ENCODE measurements around the gene FZD8.

The FZD8 gene

GRCh38 chr10:35659456-35659855 is 17.4 kb upstream of the FZD8 start:
- DNase-seq = no peak
- H3K36me3 ChIP-seq = no peaks in the 10 kb centered on the region
- no peaks in the 10 kb centered on the region for H3K4me1 ChIP-seq
- H3K27me3 ChIP-seq = no peaks in the 10 kb centered on the region
- no peak for TF ChIP-seq CTCF (IDR thresholded peaks at IDR 0.05; ENCODE audit: low read depth, low read length)
- no peak overlapping the region for H3K4me3 ChIP-seq (ENCODE audit: low read depth, low read length)
- no peaks in the 10 kb centered on the region for H3K9me3 ChIP-seq

GRCh38 chr10:35657621-35658020 is 15.5 kb upstream of the FZD8 start:
- no peak for TF ChIP-seq CTCF (IDR thresholded peaks at IDR 0.05; ENCODE audit: low read depth, low read length)
- Histone ChIP-seq H3K27me3 (no peaks in the 10 kb centered on the region), H3K4me3 (ENCODE audit: low read depth, low read length) (no peak overlapping the region), H3K9me3 (no peaks in the 10 kb centered on the region), H3K4me1 (no peaks in the 10 kb centered on the region), H3K36me3 (no peaks in the 10 kb centered on the region)
- DNase-seq = no peak

- Histone ChIP-seq H3K9me3 (no peaks in the 10 kb centered on the region), H3K27me3 (no peaks in the 10 kb centered on the region), H3K4me1 (no peaks in the 10 kb centered on the region), H3K4me3 (ENCODE audit: low read depth, low read length) (no peak overlapping the region), H3K36me3 (no peaks in the 10 kb centered on the region)
- TF ChIP-seq CTCF (IDR thresholded peaks at IDR 0.05; ENCODE audit: low read depth, low read length) = no peak
- DNase-seq = no peak
Observed at GRCh38 chr10:35652824-35653223, 10.7 kb upstream of the FZD8 start.

GRCh38 chr10:35650894-35651293 is 8.8 kb upstream of the FZD8 start:
- DNase-seq = no peak
- no peak for TF ChIP-seq CTCF (IDR thresholded peaks at IDR 0.05; ENCODE audit: low read depth, low read length)
- Histone ChIP-seq H3K4me1 (no peaks in the 10 kb centered on the region), H3K4me3 (ENCODE audit: low read depth, low read length) (no peak overlapping the region), H3K27me3 (no peaks in the 10 kb centered on the region), H3K36me3 (no peaks in the 10 kb centered on the region), H3K9me3 (no peaks in the 10 kb centered on the region)

GRCh38 chr10:35644050-35644950 is 2.2 kb upstream of the FZD8 start:
- no peaks in the 10 kb centered on the region; the same call in 1 of the 2 replicates for H3K4me1 ChIP-seq
- DNase-seq = no peak
- H3K36me3 ChIP-seq = no peaks in the 10 kb centered on the region
- no peak overlapping the region for H3K4me3 ChIP-seq (ENCODE audit: low read depth, low read length)
- H3K9me3 ChIP-seq = no peaks in the 10 kb centered on the region
- H3K27me3 ChIP-seq = peaks cover 51% of the 10 kb centered on the region
- no peak for TF ChIP-seq CTCF (IDR thresholded peaks at IDR 0.05; ENCODE audit: low read depth, low read length)

All from BE2C (cell line).